Lung (tissue), 12 donors: ENCODE data around the gene PRSS56. TPM values are rescaled to one million over a fixed set of nuclear protein-coding genes. Genes with fewer than 3 reads are reported as not detected.
"Not testable (repeated sequence)": the region's sequence is repeated elsewhere in the genome, so short reads cannot be mapped to it uniquely, and the experiment has no call there.

ENCODE experiments used
- ATAC-seq: fragments of 200-7000 bp; cut with Tn5 transposase; one replicate; pipeline ENCODE4 v1.9.1; 2020; ENCODE audit warnings: moderate number of reproducible peaks; ENCODE audit not compliant: insufficient read depth, low FRiP score
- DNase-seq, 3 donors: peaks; one replicate each; pipeline ENCODE4 v3.0.0-alpha.2; 2013 to 2017
- H3K27ac ChIP-seq, 2 donors: one replicate each; pipeline ENCODE4 v1.5.1; 2013; ENCODE audit warnings: mild to moderate bottlenecking in 2 of 2, moderate library complexity in 2 of 2, control low read depth in 1 of 2, inconsistent platforms in 1 of 2, low read depth in 1 of 2, low read length in 1 of 2
- H3K27me3 ChIP-seq, 3 donors: one replicate each; pipeline ENCODE4 v1.5.1; 2013; ENCODE audit warnings: low read length in 2 of 3; ENCODE audit not compliant: control insufficient read depth in 3 of 3, insufficient read depth in 3 of 3
- H3K36me3 ChIP-seq, 4 donors: one replicate each; pipeline ENCODE4 v1.5.1; 2013; ENCODE audit warnings: low read length in 4 of 4, mild to moderate bottlenecking in 1 of 4, moderate library complexity in 1 of 4; ENCODE audit not compliant: control insufficient read depth in 4 of 4, insufficient read depth in 4 of 4
- H3K4me1 ChIP-seq, 5 donors: one replicate each; pipeline ENCODE4 v1.5.1; 2013; ENCODE audit warnings: low read length in 5 of 5, mild to moderate bottlenecking in 2 of 5, moderate library complexity in 1 of 5; ENCODE audit not compliant: control insufficient read depth in 5 of 5, insufficient read depth in 5 of 5
- H3K4me3 ChIP-seq: one replicate; pipeline ENCODE4 v1.5.1; 2013; ENCODE audit warnings: mild to moderate bottlenecking, control low read depth, moderate library complexity
- H3K9ac ChIP-seq, 2 donors: one replicate each; pipeline ENCODE4 v1.5.1; 2013; ENCODE audit warnings: low read length in 2 of 2, control low read depth in 1 of 2; ENCODE audit not compliant: insufficient read depth in 1 of 2
- H3K9me3 ChIP-seq, 4 donors: one replicate each; pipeline ENCODE4 v1.5.1; 2013; ENCODE audit warnings: low read length in 3 of 4, mild to moderate bottlenecking in 1 of 4, moderate library complexity in 1 of 4; ENCODE audit not compliant: control insufficient read depth in 4 of 4, insufficient read depth in 3 of 4
- CTCF ChIP-seq: IDR thresholded peaks from 2 replicates; pipeline ENCODE4 v1.5.1; 2012; ENCODE audit warnings: mild to moderate bottlenecking; ENCODE audit errors: control extremely low read depth, extremely low read depth
- WGBS, 2 donors: extraction: QIAGEN DNeasy Blood & Tissue Kit; methylation state at CpG; one replicate each; pipeline ENCODE4 v1.1.7; 2013; 5-methylcytosine and 5-hydroxymethylcytosine counted together
- polyA plus RNA-seq, 2 donors: library from polyadenylated mRNA; stranded (reverse); fragments of 200-250 nt; gene quantifications; one replicate each; pipeline ENCODE4 v1.2.1, GENCODE V29; 2013
- total RNA-seq, 2 donors: library from RNA; depleted of rRNA in 1 of 2; stranded (reverse); fragments of >200 nt in 1 of 2; gene quantifications; one replicate each; pipeline ENCODE4 v1.2.1, GENCODE V29; 2014 to 2021
- donor health status: control.
- donor health status: control.
- donor health status: Bipolar disorder and iron deficiency.
- donor health status: healthy.
- donor health status: DM: yes; HTN: yes; CAD: no.

The PRSS56 gene
- total and polyA plus RNA-seq, 4 donors = not detected

- Histone ChIP-seq H3K9me3 (peaks cover 0 to 6% (median 3%) of the 10 kb centered on the region in 4 donors), H3K9ac (no peak overlapping the region), H3K27me3 (peaks cover 0 to 3% (median 0%) of the 10 kb centered on the region in 3 donors), H3K36me3 (no peaks in the 10 kb centered on the region), H3K4me3 (no peak overlapping the region), H3K4me1 (no peaks in the 10 kb centered on the region), H3K27ac (no peak overlapping the region)
- DNase-seq = no peak
- ATAC-seq = no peak
- 83 to 89% methylated on average over 9 of the region's 9 CpGs for WGBS, 2 donors
- TF ChIP-seq CTCF = no peak
Observed at GRCh38 chr2:232532419-232532818, 12.2 kb downstream of the PRSS56 start.

DNA sequence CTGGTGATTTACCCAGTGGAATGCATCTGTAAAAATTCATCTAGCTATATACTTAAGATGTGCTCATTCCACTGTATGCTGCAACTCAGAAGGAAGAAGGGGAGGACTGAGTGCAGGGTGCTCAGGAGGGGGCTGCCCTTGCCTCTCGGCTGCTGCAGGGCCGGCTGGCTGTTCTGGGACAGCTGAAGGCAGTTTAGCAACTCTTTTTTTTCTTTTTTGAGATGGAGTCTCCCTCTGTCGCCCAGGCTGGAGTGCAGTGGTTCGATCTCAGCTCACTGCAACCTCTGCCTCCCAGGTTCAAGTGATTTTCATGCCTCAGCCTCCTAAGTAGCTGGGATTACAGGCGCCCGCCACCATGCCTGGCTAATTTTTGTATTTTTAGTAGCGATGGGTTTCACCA, 12.6 kb downstream of the PRSS56 start:
- H3K27me3 ChIP-seq, ATAC-seq, H3K4me1 ChIP-seq, H3K27ac ChIP-seq, DNase-seq, H3K36me3 ChIP-seq, H3K9me3 ChIP-seq, H3K9ac ChIP-seq, H3K4me3 ChIP-seq: not testable (repeated sequence)
- WGBS, 2 donors = 87 to 91% methylated on average over 7 of the region's 7 CpGs

DNA sequence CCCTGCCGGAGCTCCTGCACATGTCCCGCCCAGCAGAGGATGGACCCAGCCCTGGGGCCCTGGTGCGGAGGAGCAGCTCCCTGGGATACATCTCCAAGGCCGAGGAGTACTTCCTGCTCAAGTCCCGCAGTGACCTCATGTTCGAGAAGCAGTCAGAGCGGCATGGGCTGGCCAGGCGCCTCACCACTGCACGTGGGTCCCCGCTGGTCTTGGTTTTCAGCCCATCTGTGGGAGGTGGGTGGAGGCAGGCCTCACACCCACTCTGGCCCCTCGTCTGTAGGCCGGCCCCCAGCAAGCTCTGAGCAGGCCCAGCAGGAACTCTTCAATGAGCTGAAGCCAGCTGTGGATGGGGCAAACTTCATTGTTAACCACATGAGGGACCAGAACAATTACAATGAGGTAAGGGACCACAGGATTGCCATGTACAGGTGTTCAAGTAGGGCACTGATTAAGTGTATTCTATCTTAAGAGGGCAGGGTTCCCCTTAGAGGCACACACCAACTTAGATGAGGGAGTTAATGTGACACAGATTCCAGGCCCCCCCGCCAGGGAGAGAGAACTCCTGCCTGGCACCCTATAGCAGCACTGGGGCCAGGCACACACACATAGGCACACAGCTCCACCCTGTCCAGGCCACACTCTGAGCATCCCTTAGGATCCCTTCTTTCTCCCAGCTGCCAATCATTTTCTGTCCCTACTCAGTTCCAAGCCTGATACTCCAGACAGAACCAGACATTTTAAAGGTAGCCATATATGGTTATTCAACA, 13.9 kb downstream of the PRSS56 start:
- Histone ChIP-seq H3K4me1 (no peaks in the 10 kb centered on the region), H3K4me3 (no peak overlapping the region), H3K27me3 (peaks cover 0 to 4% (median 0%) of the 10 kb centered on the region in 3 donors), H3K9ac (no peak overlapping the region), H3K36me3 (no peaks in the 10 kb centered on the region), H3K27ac (no peak overlapping the region), H3K9me3 (peaks cover 0 to 6% (median 3%) of the 10 kb centered on the region in 4 donors)
- DNase-seq (peak in 1 of 3 donors; percentile 14), ATAC-seq (no peak)
- TF ChIP-seq CTCF = no peak
- WGBS, 2 donors = 75 to 84% methylated on average over 13 of the region's 13 CpGs

DNA sequence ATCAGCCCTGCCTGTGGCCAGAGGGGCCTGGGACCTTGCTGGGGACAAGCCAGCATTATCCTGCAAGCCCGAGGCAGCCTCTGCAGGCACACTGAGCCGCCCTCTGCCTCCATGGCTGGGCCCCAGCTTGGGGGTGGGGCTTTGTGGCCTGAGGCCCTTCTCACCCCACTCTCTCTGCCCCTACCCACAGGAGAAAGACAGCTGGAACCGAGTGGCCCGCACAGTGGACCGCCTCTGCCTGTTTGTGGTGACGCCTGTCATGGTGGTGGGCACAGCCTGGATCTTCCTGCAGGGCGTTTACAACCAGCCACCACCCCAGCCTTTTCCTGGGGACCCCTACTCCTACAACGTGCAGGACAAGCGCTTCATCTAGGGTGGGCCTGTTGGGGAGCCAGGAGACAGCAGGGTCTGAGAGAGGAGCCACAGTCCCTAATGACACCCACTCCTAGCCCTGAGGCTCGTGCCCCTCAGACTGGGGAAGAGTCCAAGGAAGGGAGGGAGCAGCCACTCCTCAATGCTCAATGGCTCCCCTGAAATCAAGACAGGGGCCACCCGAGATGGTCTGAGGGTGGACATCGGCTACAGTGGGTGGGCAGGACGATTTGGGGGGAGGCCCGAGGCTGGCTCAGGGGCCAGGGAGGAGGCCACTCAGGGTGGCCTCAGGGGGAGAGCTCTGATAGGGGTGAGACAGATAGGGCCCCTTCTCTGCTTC, 14.9 kb downstream of the PRSS56 start:
- Histone ChIP-seq H3K4me3 (no peak overlapping the region), H3K27ac (no peak overlapping the region), H3K36me3 (no peaks in the 10 kb centered on the region), H3K27me3 (peaks cover 0 to 4% (median 0%) of the 10 kb centered on the region in 3 donors), H3K9ac (no peak overlapping the region), H3K4me1 (peaks cover 0 to 6% (median 0%) of the 10 kb centered on the region in 5 donors), H3K9me3 (peaks cover 0 to 6% (median 3%) of the 10 kb centered on the region in 4 donors)
- ATAC-seq = no peak
- no peak for DNase-seq
- no peak for TF ChIP-seq CTCF
- 75 to 84% methylated on average over 14 of the region's 14 CpGs for WGBS, 2 donors
